GM19239 (cell line): ENCODE data around the gene TPD52L1.

ENCODE experiments used
- DNase-seq: peaks from one replicate; pipeline ENCODE4 v3.0.0; 2011; ENCODE audit warnings: low spot score; ENCODE audit not compliant: insufficient read length
- FAIRE-seq: peaks from 2 replicates; lab custom pipeline; 2011; peaks lifted over from hg19 to GRCh38; lab: Jason Lieb, UNC

TPD52L1 gene

GRCh38 chr6:125173341-125174095 lies 19.9 kb downstream of the TPD52L1 start:
- DNase-seq (no peak), FAIRE-seq (no peak)

- FAIRE-seq (no peak), DNase-seq (no peak)
Observed at GRCh38 chr6:125174626-125175025, 21.1 kb downstream of the TPD52L1 start.

- DNase-seq (no peak), FAIRE-seq (no peak)
Observed at GRCh38 chr6:125175466-125176048, 22.0 kb downstream of the TPD52L1 start.

GRCh38 chr6:125182237-125183008 lies 28.9 kb downstream of the TPD52L1 start:
- DNase-seq (no peak), FAIRE-seq (no peak)

GRCh38 chr6:125183391-125183790 lies 29.8 kb downstream of the TPD52L1 start:
- no peak for DNase-seq
- FAIRE-seq, result no peak

GRCh38 chr6:125188037-125188436 lies 34.5 kb downstream of the TPD52L1 start:
- no peak for FAIRE-seq
- DNase-seq, result no peak

- FAIRE-seq (no peak), DNase-seq (no peak)
Observed at GRCh38 chr6:125188594-125189203, 35.1 kb downstream of the TPD52L1 start.

- DNase-seq, result no peak
- FAIRE-seq, result no peak
Observed at GRCh38 chr6:125189494-125189893, 35.9 kb downstream of the TPD52L1 start.

- DNase-seq (no peak), FAIRE-seq (no peak)
Observed at GRCh38 chr6:125190667-125191066, 37.1 kb downstream of the TPD52L1 start.

- DNase-seq (peak; percentile 40), FAIRE-seq (peak; percentile 96)
Observed at GRCh38 chr6:125191916-125192609, 38.5 kb downstream of the TPD52L1 start.

- no peak for DNase-seq
- no peak for FAIRE-seq
Observed at GRCh38 chr6:125192610-125192930, 39.0 kb downstream of the TPD52L1 start.

- FAIRE-seq (no peak), DNase-seq (no peak)
Observed at GRCh38 chr6:125193208-125193607, 39.6 kb downstream of the TPD52L1 start.

GRCh38 chr6:125194941-125195340 lies 41.4 kb downstream of the TPD52L1 start:
- no peak for FAIRE-seq

GRCh38 chr6:125195526-125195925 lies 42.0 kb downstream of the TPD52L1 start:
- DNase-seq, result no peak
- FAIRE-seq, result no peak

More at GRCh38 chr6:125194941-125195340, 41.4 kb downstream of the TPD52L1 start:
- DNase-seq, result no peak

GRCh38 chr6:125196613-125197012 lies 43.0 kb downstream of the TPD52L1 start:
- FAIRE-seq (no peak), DNase-seq (no peak)

- no peak for FAIRE-seq
- DNase-seq, result no peak
Observed at GRCh38 chr6:125197795-125198269, 44.3 kb downstream of the TPD52L1 start.

GRCh38 chr6:125198398-125198937 lies 44.9 kb downstream of the TPD52L1 start:
- no peak for DNase-seq
- FAIRE-seq, result no peak

- FAIRE-seq (no peak), DNase-seq (no peak)
Observed at GRCh38 chr6:125200941-125201340, 47.4 kb downstream of the TPD52L1 start.

GRCh38 chr6:125201961-125202729 lies 48.6 kb downstream of the TPD52L1 start:
- FAIRE-seq (no peak), DNase-seq (no peak)
